NT2/D1 (cell line): ENCODE data around the gene RTKN.

ENCODE experiments used
- DNase-seq: peaks from one replicate; pipeline ENCODE4 v3.0.0-alpha.2; 2011; ENCODE audit warnings: low read depth, low spot score
- H3K27me3 ChIP-seq: 2 replicates; pipeline ENCODE4 v1.6.0; 2011; ENCODE audit warnings: mild to moderate bottlenecking; ENCODE audit not compliant: insufficient read length, insufficient read depth
- H3K36me3 ChIP-seq: 2 replicates; pipeline ENCODE4 v1.6.1; 2011; ENCODE audit warnings: mild to moderate bottlenecking, low read length, mixed read lengths; ENCODE audit not compliant: insufficient read depth, insufficient read length
- H3K4me1 ChIP-seq: 2 replicates; pipeline ENCODE4 v1.5.1; 2011; ENCODE audit not compliant: insufficient read depth, insufficient read length
- H3K4me3 ChIP-seq: 2 replicates; pipeline ENCODE4 v1.5.1; 2011; ENCODE audit warnings: low read depth; ENCODE audit not compliant: insufficient read length
- H3K9ac ChIP-seq: 2 replicates; pipeline ENCODE4 v1.6.0; 2011; ENCODE audit warnings: low read depth; ENCODE audit not compliant: insufficient read length
- H3K9me3 ChIP-seq: 2 replicates; pipeline ENCODE4 v1.5.1; 2011; ENCODE audit warnings: mild to moderate bottlenecking, low read length; ENCODE audit not compliant: insufficient read depth
- SUZ12 ChIP-seq: IDR thresholded peaks from 2 replicates; pipeline ENCODE4 v1.6.1; 2011; ENCODE audit not compliant: insufficient read length, insufficient read depth; ENCODE audit errors: extremely low read depth
- YY1 ChIP-seq: IDR thresholded peaks from 2 replicates; pipeline ENCODE4 v1.6.1; 2011; ENCODE audit not compliant: insufficient read length, insufficient read depth
- ZNF274 ChIP-seq: IDR thresholded peaks from 2 replicates; pipeline ENCODE4 v1.6.1; 2011; ENCODE audit warnings: mild to moderate bottlenecking, low read depth, low read length

RTKN gene

DNA sequence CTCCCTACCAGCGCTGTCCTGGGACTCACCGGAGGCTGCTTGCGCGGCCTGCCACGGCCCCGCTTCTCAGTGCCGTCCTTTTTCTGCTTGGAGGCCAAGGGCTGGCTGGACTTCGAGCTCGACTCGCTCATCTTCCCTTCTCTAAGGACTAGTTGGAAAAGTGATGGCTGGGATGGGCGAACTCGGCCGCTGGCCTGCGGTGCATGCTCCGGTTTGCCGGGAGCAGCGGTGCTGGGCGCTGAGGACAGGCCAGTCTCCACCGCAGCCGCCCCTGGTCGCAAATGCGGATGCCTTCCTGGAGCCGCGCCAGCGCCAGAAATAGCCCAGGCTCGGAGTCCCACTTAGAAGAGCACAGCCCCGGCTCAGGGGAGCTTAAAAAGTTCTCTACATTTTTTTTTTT lies 23.4 kb downstream of the RTKN start:
- no peak for DNase-seq
- Histone ChIP-seq H3K9me3 (no peaks in the 10 kb centered on the region), H3K36me3 (no peaks in the 10 kb centered on the region), H3K4me1 (peaks cover 14% of the 10 kb centered on the region), H3K27me3 (peaks cover 19% of the 10 kb centered on the region), H3K9ac (no peak overlapping the region), H3K4me3 (no peak overlapping the region)
- no peak for TF ChIP-seq YY1
- no peak for TF ChIP-seq SUZ12
- no peak for TF ChIP-seq ZNF274

DNA sequence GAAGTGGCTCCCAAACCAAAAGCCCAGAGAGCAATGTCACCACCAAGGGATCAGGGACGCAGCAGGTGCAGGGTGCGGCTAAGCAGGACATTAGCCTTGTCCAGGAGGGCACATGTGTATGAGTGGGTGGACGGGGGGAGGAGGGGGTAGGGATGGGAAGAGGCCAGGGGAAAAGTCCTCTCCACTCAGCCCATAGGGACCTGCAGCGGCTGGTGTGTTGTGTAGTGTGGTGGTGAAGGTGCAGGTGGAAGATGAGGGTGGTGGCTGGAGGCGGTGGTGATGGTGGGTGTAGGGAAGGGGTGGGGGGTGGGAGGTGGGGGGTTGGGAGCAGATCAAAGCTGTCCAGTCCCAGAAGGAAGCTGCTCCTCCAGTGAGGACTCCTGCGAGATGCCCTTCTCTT lies 24.0 kb downstream of the RTKN start:
- Histone ChIP-seq H3K4me1 (peaks cover 14% of the 10 kb centered on the region), H3K4me3 (no peak overlapping the region), H3K36me3 (no peaks in the 10 kb centered on the region), H3K9me3 (no peaks in the 10 kb centered on the region), H3K27me3 (peaks cover 19% of the 10 kb centered on the region), H3K9ac (no peak overlapping the region)
- TF ChIP-seq ZNF274: no peak
- TF ChIP-seq YY1: no peak
- no peak for TF ChIP-seq SUZ12
- no peak for DNase-seq

DNA sequence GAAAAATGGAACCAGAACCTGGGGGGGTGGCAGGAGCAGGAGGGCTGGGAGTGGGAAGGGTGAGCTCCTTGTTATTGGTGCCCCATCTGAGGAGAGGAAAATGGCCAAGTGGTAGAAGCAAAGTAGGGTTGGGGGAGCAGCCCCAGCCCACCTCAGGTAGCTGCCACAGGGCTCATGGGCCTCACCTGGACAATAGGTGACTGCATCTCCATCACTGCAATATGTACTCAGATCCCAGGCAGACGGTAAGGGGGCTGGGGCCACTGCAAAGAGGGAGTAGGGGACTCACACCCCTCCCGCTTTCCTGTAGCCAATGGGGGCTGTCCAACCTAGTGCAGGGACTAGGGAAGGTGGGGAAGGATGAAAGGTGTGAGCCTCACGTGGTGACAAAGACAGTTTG lies 24.5 kb downstream of the RTKN start:
- Histone ChIP-seq H3K9ac (no peak overlapping the region), H3K4me3 (no peak overlapping the region), H3K27me3 (peaks cover 19% of the 10 kb centered on the region), H3K9me3 (no peaks in the 10 kb centered on the region), H3K36me3 (no peaks in the 10 kb centered on the region), H3K4me1 (peaks cover 14% of the 10 kb centered on the region)
- no peak for DNase-seq
- TF ChIP-seq SUZ12 (no peak), ZNF274 (no peak), YY1 (no peak)

DNA sequence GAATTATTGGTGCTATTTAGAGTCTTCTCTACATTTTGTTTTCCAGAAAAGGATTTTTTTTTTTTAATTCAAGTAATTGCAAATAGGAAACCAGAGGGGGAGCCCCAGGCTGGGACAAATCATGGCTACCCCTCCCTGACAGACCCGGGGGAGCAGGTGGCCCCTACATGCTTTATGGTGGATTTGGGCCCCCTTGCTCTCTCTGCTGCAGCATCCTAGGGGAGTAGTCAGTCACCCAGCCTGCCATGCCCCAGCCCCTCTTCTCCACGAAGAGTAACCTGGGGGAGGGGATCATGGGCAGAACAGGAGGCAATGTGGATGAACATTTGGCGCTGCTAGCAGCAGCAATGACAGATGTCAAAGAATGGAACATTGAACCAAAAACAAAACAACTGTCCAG lies 25.0 kb downstream of the RTKN start:
- H3K4me1 ChIP-seq: peaks cover 12% of the 10 kb centered on the region
- peaks cover 19% of the 10 kb centered on the region for H3K27me3 ChIP-seq
- no peak overlapping the region for H3K4me3 ChIP-seq
- no peaks in the 10 kb centered on the region for H3K9me3 ChIP-seq
- TF ChIP-seq SUZ12: no peak
- no peak for TF ChIP-seq YY1
- no peak for TF ChIP-seq ZNF274
- no peak for DNase-seq
- H3K36me3 ChIP-seq: no peaks in the 10 kb centered on the region
- no peak overlapping the region for H3K9ac ChIP-seq

DNA sequence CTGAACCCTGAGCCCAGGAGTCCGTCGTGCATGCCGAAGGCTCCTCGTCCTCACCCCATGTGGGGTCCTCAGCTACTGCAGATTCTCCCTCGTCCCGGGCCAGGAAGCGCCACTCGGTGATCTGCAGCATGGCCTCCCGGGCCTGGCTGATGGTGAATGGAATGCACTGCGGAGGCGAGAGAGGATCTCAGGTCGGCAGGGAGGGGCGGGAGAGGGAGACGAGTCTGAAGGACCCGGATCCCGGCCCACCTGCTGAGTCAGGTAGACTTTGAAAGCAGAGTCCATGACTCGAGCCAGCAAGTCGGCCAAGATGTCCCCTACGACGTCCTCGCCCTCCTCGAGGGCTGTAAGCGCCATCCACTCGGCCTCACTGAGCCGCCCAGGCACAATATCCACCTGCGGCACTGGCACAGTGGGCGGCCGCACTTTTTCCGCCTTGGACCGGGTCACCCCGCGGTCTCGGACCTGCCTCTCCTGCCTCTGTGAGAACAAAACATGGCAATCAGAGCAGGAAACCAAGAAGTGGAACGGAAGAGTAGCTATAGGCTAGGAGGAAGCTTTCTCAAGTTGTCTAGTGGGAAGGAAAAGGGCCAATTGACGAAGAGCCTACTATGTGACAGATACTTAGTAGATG lies 25.9 kb downstream of the RTKN start:
- no peak overlapping the region for H3K9ac ChIP-seq
- no peak for DNase-seq
- TF ChIP-seq SUZ12 (no peak), ZNF274 (no peak), YY1 (no peak)
- no peaks in the 10 kb centered on the region for H3K36me3 ChIP-seq
- no peak overlapping the region for H3K4me3 ChIP-seq
- H3K27me3 ChIP-seq: peaks cover 13% of the 10 kb centered on the region
- H3K9me3 ChIP-seq: no peaks in the 10 kb centered on the region
- H3K4me1 ChIP-seq: peaks cover 12% of the 10 kb centered on the region

DNA sequence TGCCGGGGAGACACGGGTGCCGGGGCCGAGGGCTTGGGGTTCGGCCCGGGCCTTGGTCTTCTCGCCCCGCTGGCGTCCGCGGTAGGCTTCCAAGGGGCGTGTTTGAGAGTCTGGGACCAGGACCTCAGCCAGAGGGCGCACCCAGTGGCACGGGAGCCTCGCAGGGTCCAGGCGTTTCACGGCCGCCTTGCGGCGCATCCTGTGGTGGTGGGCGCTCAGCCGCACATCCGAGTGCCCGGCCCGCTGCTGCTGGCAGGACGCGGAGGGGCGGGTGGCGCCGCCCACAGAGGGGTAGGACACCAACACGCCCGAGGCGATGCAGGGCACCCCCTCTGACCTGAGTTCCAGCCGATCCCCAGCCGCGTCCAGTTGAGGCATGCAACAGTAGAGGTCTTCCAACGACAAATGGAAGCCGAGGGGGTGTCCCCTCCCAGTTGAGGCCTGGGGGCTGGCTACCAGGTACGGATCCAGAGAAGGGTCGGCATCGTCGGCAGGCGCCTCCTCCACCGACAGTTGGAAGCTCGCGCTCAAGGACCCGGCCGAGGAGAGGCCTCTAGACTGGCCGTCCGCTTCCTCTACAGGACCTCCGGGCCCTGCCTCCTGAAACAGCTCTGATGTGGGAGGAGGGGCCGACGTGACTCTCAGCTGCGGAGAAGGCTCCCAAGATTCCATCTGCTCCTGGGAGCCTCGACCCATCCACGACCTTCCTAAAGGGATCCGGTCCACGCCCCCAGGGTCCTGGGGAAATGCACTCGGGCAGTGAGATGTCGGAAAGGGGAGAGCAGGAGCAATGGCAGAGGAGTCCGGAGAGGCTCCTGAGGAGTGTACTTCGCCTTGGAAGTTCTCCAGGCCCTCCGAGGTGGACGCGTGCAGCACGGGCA lies 26.6 kb downstream of the RTKN start:
- Histone ChIP-seq H3K9me3 (no peaks in the 10 kb centered on the region), H3K4me3 (no peak overlapping the region), H3K27me3 (peaks cover 6% of the 10 kb centered on the region), H3K9ac (no peak overlapping the region), H3K36me3 (no peaks in the 10 kb centered on the region), H3K4me1 (peaks cover 12% of the 10 kb centered on the region)
- DNase-seq: no peak
- no peak for TF ChIP-seq YY1
- no peak for TF ChIP-seq SUZ12
- TF ChIP-seq ZNF274: no peak

DNA sequence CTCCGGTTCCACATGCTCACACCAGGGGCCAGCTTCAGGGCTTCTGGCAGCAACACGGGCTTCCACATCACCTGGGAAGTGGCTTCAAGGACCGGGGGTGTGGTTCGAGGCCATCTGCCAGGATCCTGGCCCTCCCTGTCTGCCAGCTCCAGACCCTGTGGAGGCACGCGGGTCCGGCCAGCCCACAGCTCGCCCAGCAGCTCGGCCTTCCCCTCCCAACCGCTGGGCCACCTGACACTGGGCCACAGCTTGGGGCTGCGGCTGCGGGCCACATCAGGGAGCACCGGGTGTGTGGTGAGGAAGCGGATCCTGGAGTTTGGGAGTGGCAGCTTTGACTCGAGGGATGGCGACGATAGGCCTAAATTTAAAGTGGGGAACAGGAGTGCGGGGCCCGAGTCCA lies 27.3 kb downstream of the RTKN start:
- no peak for DNase-seq
- no peaks in the 10 kb centered on the region for H3K9me3 ChIP-seq

More for the DNA sequence above, 27.3 kb downstream of the RTKN start:
- no peaks in the 10 kb centered on the region for H3K36me3 ChIP-seq
- TF ChIP-seq YY1: no peak
- no peak for TF ChIP-seq ZNF274
- H3K27me3 ChIP-seq: peaks cover 2% of the 10 kb centered on the region
- peaks cover 12% of the 10 kb centered on the region for H3K4me1 ChIP-seq
- H3K4me3 ChIP-seq: no peak overlapping the region
- H3K9ac ChIP-seq: no peak overlapping the region
